ENCODE measurements around the gene NCBP2. TPM values are rescaled to one million over a fixed set of nuclear protein-coding genes. Genes with fewer than 3 reads are reported as not detected.

The NCBP2 gene
- total RNA-seq, 2 experiments from 2014 or later: 52.5 to 68.9 TPM

GRCh38 chr3:196915375-196915774 lies 27.0 kb downstream of the NCBP2 start:
- Mint-ChIP-seq H3K4me1 (no peaks in the 10 kb centered on the region), H3K27ac (no peak overlapping the region), H3K36me3 (peaks cover 35% of the 10 kb centered on the region), H3K4me3 (no peak overlapping the region), H3K27me3 (no peaks in the 10 kb centered on the region), H3K9me3 (ENCODE audit: low read depth) (peaks cover 2% of the 10 kb centered on the region)
- CTCF ChIA-PET: no interaction called here
- ATAC-seq (no peak), DNase-seq (no peak)

GRCh38 chr3:196914866-196915265 lies 27.5 kb downstream of the NCBP2 start:
- Mint-ChIP-seq H3K4me3 (no peak overlapping the region), H3K36me3 (peaks cover 35% of the 10 kb centered on the region), H3K9me3 (ENCODE audit: low read depth) (peaks cover 2% of the 10 kb centered on the region), H3K4me1 (no peaks in the 10 kb centered on the region), H3K27ac (no peak overlapping the region), H3K27me3 (no peaks in the 10 kb centered on the region)
- CTCF ChIA-PET: no interaction called here
- DNase-seq (no peak), ATAC-seq (no peak)

- H3K4me1 Mint-ChIP-seq: no peaks in the 10 kb centered on the region
- CTCF ChIA-PET: no interaction called here
- no peaks in the 10 kb centered on the region for H3K27me3 Mint-ChIP-seq
- H3K9me3 Mint-ChIP-seq (ENCODE audit: low read depth): no peaks in the 10 kb centered on the region
- ATAC-seq (no peak), DNase-seq (no peak)
- no peak overlapping the region for H3K4me3 Mint-ChIP-seq
- H3K36me3 Mint-ChIP-seq: peaks cover 40% of the 10 kb centered on the region
- H3K27ac Mint-ChIP-seq: no peak overlapping the region
These were observed 38.6 kb downstream of the NCBP2 start for GRCh38 chr3:196903740-196904139.

- Mint-ChIP-seq H3K4me1 (no peaks in the 10 kb centered on the region), H3K9me3 (ENCODE audit: low read depth) (no peaks in the 10 kb centered on the region), H3K27ac (no peak overlapping the region), H3K36me3 (peaks cover 32% of the 10 kb centered on the region), H3K4me3 (no peak overlapping the region), H3K27me3 (no peaks in the 10 kb centered on the region)
- DNase-seq (no peak), ATAC-seq (no peak)
- CTCF ChIA-PET: interaction anchor here (1.1 kb wide), 1 partner anchor 40 kb away, joined by 5 read pairs; the partner anchor contains the start of gene NCBP2
These were observed 40.0 kb downstream of the NCBP2 start for GRCh38 chr3:196902296-196902695.

GRCh38 chr3:196901768-196902167 lies 40.6 kb downstream of the NCBP2 start:
- CTCF ChIA-PET: no interaction called here
- Mint-ChIP-seq H3K27me3 (no peaks in the 10 kb centered on the region), H3K4me3 (no peak overlapping the region), H3K27ac (no peak overlapping the region), H3K9me3 (ENCODE audit: low read depth) (no peaks in the 10 kb centered on the region), H3K4me1 (no peaks in the 10 kb centered on the region), H3K36me3 (peaks cover 30% of the 10 kb centered on the region)
- DNase-seq (no peak), ATAC-seq (no peak)

- CTCF ChIA-PET: no interaction called here
- DNase-seq (no peak), ATAC-seq (no peak)
- Mint-ChIP-seq H3K27me3 (no peaks in the 10 kb centered on the region), H3K4me3 (no peak overlapping the region), H3K36me3 (peaks cover 15% of the 10 kb centered on the region), H3K4me1 (no peaks in the 10 kb centered on the region), H3K27ac (no peak overlapping the region), H3K9me3 (ENCODE audit: low read depth) (no peaks in the 10 kb centered on the region)
These were observed 46.1 kb downstream of the NCBP2 start for GRCh38 chr3:196896229-196896628.

- no peaks in the 10 kb centered on the region for H3K27me3 Mint-ChIP-seq
- no peak overlapping the region for H3K4me3 Mint-ChIP-seq
- no peaks in the 10 kb centered on the region for H3K9me3 Mint-ChIP-seq (ENCODE audit: low read depth)
- DNase-seq (no peak), ATAC-seq (no peak)
- H3K36me3 Mint-ChIP-seq: peaks cover 11% of the 10 kb centered on the region
- no peak overlapping the region for H3K27ac Mint-ChIP-seq
- CTCF ChIA-PET: no interaction called here
- peaks cover 2% of the 10 kb centered on the region for H3K4me1 Mint-ChIP-seq
These were observed 47.6 kb downstream of the NCBP2 start for GRCh38 chr3:196894557-196895295.

GRCh38 chr3:196889844-196890708 lies 52.3 kb downstream of the NCBP2 start:
- no peak overlapping the region for H3K4me3 Mint-ChIP-seq
- no peaks in the 10 kb centered on the region for H3K9me3 Mint-ChIP-seq (ENCODE audit: low read depth)
- no peak overlapping the region for H3K27ac Mint-ChIP-seq
- ATAC-seq (no peak), DNase-seq (no peak)
- CTCF ChIA-PET: no interaction called here
- H3K36me3 Mint-ChIP-seq: peaks cover 20% of the 10 kb centered on the region
- no peaks in the 10 kb centered on the region for H3K27me3 Mint-ChIP-seq
- H3K4me1 Mint-ChIP-seq: peaks cover 17% of the 10 kb centered on the region

GRCh38 chr3:196886144-196886543 lies 56.2 kb downstream of the NCBP2 start:
- no peak for DNase-seq
- peaks cover 31% of the 10 kb centered on the region for H3K4me1 Mint-ChIP-seq
- no peaks in the 10 kb centered on the region for H3K27me3 Mint-ChIP-seq
- peak overlapping the region; percentile 48 for H3K27ac Mint-ChIP-seq
- no peak overlapping the region for H3K4me3 Mint-ChIP-seq
- CTCF ChIA-PET: interaction anchor here (1.4 to 1.5 kb wide), 2 partner anchors 49 to 85 kb away, joined by 3 to 4 read pairs; no protein-coding TSS in a partner anchor
- no peaks in the 10 kb centered on the region for H3K9me3 Mint-ChIP-seq (ENCODE audit: low read depth)
- peaks cover 25% of the 10 kb centered on the region for H3K36me3 Mint-ChIP-seq
- ATAC-seq: peak; percentile 35

Other genes with a start within 250 kb of the NCBP2 start
- 1 to 10 TPM; 4.1 to 5.4 TPM for gene CEP19, start 230.3 kb downstream of the NCBP2 start, total RNA-seq
- gene PIGX, start 230.2 kb downstream of the NCBP2 start, total RNA-seq: 10 to 100 TPM; 40.5 to 56.9 TPM
- 100 to 1,000 TPM in 1 of 2 experiments, 10 to 100 TPM in 1; 86.4 to 118 TPM for gene PAK2, start 202.7 kb downstream of the NCBP2 start, total RNA-seq
- 10 to 100 TPM; 39.8 to 42.0 TPM for gene SENP5, start 74.6 kb downstream of the NCBP2 start, total RNA-seq
- 1 to 10 TPM; 1.6 to 2.6 TPM for gene PIGZ, start 26.3 kb upstream of the NCBP2 start, total RNA-seq
- gene MELTF, start 87.3 kb upstream of the NCBP2 start, total RNA-seq: 1 to 10 TPM; 3.3 TPM